HEK293T (cell line): ENCODE results near the gene PPP2R1B.

Experiments
- HDGF ChIP-seq: fragments of 450-650 bp; IDR thresholded peaks from 2 replicates; pipeline ENCODE4 v1.6.1; 2017; ENCODE audit warnings: antibody characterized with exemption, borderline replicate concordance
- NFRKB ChIP-seq: fragments of 450-650 bp; IDR thresholded peaks from 2 replicates; pipeline ENCODE4 v1.6.1; 2016; ENCODE audit warnings: mild to moderate bottlenecking, moderate library complexity
- SUZ12 ChIP-seq: fragments of 450-650 bp; IDR thresholded peaks from 2 replicates; pipeline ENCODE4 v1.6.1; 2016; ENCODE audit warnings: mild to moderate bottlenecking
- TARDBP ChIP-seq: fragments of 450-650 bp; IDR thresholded peaks from 2 replicates; pipeline ENCODE4 v1.6.1; 2016

- TF ChIP-seq SUZ12 (no peak), HDGF (no peak), TARDBP (no peak), NFRKB (no peak)
Measured at GRCh38 chr11:111736181-111736590, 30.0 kb downstream of the PPP2R1B start.
